Liver (tissue), 3 donors: ENCODE measurements around the gene B3GNT5.

Experiments used
- CTCF ChIP-seq: fragments of 150-350 bp; IDR thresholded peaks from 2 replicates; pipeline ENCODE4 v1.5.1; 2017; ENCODE audit warnings: improper control_type of control experiment, low read depth, low read length; ENCODE audit not compliant: missing input control
- EGR1 ChIP-seq, 2 donors: IDR thresholded peaks; 2 replicates each; pipeline ENCODE4 v1.6.1; 2016 to 2018; ENCODE audit warnings: antibody characterized with exemption in 2 of 2, low read depth in 2 of 2
- FOXA1 ChIP-seq: IDR thresholded peaks from 2 replicates; pipeline ENCODE4 v1.6.1; 2016; ENCODE audit warnings: antibody characterized with exemption
- FOXA2 ChIP-seq: IDR thresholded peaks from 2 replicates; pipeline ENCODE4 v1.6.1; 2016; ENCODE audit warnings: antibody characterized with exemption
- GABPA ChIP-seq, 2 donors: IDR thresholded peaks in 1 of 2; conservative IDR thresholded peaks in 1 of 2; 2 replicates each; pipeline ENCODE4 v1.6.1; 2016; ENCODE audit warnings: antibody characterized with exemption in 2 of 2, mild to moderate bottlenecking in 1 of 2, moderate library complexity in 1 of 2
- HNF4A ChIP-seq, 2 donors: conservative IDR thresholded peaks; 2 replicates each; pipeline ENCODE4 v1.6.1; 2016; ENCODE audit warnings: antibody characterized with exemption in 2 of 2, mild to moderate bottlenecking in 2 of 2
- JUND ChIP-seq, 2 donors: IDR thresholded peaks; 2 replicates each; pipeline ENCODE4 v1.6.1; 2016; ENCODE audit warnings: antibody characterized with exemption in 2 of 2
- MAX ChIP-seq: IDR thresholded peaks from 2 replicates; pipeline ENCODE4 v1.6.1; 2016; ENCODE audit warnings: antibody characterized with exemption
- RAD21 ChIP-seq, 2 donors: IDR thresholded peaks; 2 replicates each; pipeline ENCODE4 v1.6.1; 2016; ENCODE audit warnings: antibody characterized with exemption in 2 of 2, mild to moderate bottlenecking in 2 of 2
- SP1 ChIP-seq: IDR thresholded peaks from 2 replicates; pipeline ENCODE4 v1.6.1; 2018; ENCODE audit warnings: antibody characterized with exemption, mild to moderate bottlenecking
- TAF1 ChIP-seq: conservative IDR thresholded peaks from 2 replicates; pipeline ENCODE4 v1.6.1; 2016; ENCODE audit warnings: antibody characterized with exemption, mild to moderate bottlenecking
- YY1 ChIP-seq: IDR thresholded peaks from 2 replicates; pipeline ENCODE4 v1.6.1; 2016; ENCODE audit warnings: antibody characterized with exemption, mild to moderate bottlenecking
- ZBTB33 ChIP-seq: IDR thresholded peaks from 2 replicates; pipeline ENCODE4 v1.6.1; 2016; ENCODE audit warnings: antibody characterized with exemption
- TF ChIP-seq, protein P1 (sequence below): IDR thresholded peaks from 2 replicates; pipeline ENCODE4 v1.6.1; 2016; ENCODE audit warnings: antibody characterized with exemption, mild to moderate bottlenecking
- donor health status: healthy.
- donor health status: healthy.

DNA sequence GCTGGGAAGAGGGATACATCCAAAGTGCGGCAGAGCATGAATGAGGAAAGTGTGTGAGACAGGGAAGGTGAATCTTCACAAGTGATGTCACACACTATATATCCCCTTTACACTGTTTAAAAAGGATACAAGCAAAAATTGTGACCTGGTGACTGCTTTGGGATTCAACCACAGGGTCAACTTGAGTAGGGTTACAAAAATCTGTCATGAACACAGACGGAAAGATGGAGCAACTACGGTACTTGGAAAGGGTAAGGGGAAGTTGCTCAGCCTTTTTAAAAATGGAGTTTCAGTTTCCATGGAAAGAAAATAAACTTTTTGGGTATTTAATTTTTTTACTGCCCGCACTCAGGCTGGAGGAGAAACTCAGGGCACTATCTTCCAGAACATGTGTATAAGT, 60.3 kb downstream of the B3GNT5 start:
- TF ChIP-seq JUND (IDR thresholded peaks at IDR 0.05) (no peak), CTCF (no peak), MAX (no peak), FOXA1 (no peak), YY1 (no peak), FOXA2 (no peak), EGR1 (IDR thresholded peaks at IDR 0.05; ENCODE audit: low read depth in 2 of 2) (no peak), HNF4A (conservative IDR thresholded peaks at IDR 0.05) (no peak), ZBTB33 (no peak), GABPA (IDR thresholded peaks at IDR 0.05 in 1 of 2, conservative IDR thresholded peaks at IDR 0.05 in 1 of 2) (no peak), RAD21 (IDR thresholded peaks at IDR 0.05) (no peak), SP1 (no peak), TAF1 (no peak)
- TF ChIP-seq, protein P1, sequence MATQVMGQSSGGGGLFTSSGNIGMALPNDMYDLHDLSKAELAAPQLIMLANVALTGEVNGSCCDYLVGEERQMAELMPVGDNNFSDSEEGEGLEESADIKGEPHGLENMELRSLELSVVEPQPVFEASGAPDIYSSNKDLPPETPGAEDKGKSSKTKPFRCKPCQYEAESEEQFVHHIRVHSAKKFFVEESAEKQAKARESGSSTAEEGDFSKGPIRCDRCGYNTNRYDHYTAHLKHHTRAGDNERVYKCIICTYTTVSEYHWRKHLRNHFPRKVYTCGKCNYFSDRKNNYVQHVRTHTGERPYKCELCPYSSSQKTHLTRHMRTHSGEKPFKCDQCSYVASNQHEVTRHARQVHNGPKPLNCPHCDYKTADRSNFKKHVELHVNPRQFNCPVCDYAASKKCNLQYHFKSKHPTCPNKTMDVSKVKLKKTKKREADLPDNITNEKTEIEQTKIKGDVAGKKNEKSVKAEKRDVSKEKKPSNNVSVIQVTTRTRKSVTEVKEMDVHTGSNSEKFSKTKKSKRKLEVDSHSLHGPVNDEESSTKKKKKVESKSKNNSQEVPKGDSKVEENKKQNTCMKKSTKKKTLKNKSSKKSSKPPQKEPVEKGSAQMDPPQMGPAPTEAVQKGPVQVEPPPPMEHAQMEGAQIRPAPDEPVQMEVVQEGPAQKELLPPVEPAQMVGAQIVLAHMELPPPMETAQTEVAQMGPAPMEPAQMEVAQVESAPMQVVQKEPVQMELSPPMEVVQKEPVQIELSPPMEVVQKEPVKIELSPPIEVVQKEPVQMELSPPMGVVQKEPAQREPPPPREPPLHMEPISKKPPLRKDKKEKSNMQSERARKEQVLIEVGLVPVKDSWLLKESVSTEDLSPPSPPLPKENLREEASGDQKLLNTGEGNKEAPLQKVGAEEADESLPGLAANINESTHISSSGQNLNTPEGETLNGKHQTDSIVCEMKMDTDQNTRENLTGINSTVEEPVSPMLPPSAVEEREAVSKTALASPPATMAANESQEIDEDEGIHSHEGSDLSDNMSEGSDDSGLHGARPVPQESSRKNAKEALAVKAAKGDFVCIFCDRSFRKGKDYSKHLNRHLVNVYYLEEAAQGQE: no peak
